Epithelial cell of esophagus (primary cell): Measurements from ENCODE around the gene WWTR1.
A peak's percentile ranks its signal among the peaks of the same experiment; 100 is the strongest.

Source experiments
- DNase-seq: peaks from one replicate; pipeline ENCODE4 v3.0.0; 2010; ENCODE audit warnings: low read depth
- H3K4me3 ChIP-seq: 2 replicates; pipeline ENCODE4 v1.5.1; 2011; ENCODE audit warnings: mild to moderate bottlenecking, low read length, control low read depth
- TF ChIP-seq, protein P1 (sequence below): IDR thresholded peaks from 2 replicates; pipeline ENCODE4 v1.5.1; 2011; ENCODE audit warnings: low read depth, mild to moderate bottlenecking, low read length, control low read depth, inconsistent platforms; ENCODE audit not compliant: insufficient read depth; ENCODE audit errors: missing control alignments

WWTR1 gene

DNA sequence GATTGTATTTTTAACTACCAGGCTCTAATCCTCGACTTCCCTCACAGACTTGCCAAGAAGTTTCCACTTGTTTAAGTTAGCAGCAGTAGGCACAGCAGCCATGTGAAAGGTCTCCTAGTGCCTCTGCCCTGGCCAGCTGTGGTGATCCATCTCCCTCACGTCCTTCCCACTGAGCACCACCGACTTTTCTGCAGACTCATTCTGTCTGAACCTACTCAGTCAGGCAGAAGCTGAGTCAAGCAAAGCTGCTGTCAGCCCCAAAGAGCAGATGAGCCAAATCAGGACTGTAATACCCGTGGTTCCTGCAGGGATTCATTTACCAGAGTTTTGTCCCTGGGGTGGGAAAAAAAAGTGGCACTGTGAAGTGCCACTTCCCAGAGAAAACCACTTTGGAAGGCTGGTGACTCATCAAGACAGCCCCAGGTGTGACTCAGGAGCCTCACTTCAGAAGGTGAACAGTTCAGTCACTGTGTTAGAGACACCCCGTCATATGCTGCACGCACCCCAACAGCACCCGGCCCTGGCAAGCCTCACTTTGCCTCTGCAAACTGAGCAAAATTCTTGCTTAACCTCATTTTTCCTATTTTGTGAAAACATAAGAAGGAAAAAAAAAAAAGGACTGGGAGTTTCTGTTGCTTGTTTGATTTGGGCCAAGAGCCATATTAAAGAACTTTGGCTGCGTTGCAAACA, 76.0 kb downstream of the WWTR1 start:
- DNase-seq: peak; percentile 91
- TF ChIP-seq, protein P1, sequence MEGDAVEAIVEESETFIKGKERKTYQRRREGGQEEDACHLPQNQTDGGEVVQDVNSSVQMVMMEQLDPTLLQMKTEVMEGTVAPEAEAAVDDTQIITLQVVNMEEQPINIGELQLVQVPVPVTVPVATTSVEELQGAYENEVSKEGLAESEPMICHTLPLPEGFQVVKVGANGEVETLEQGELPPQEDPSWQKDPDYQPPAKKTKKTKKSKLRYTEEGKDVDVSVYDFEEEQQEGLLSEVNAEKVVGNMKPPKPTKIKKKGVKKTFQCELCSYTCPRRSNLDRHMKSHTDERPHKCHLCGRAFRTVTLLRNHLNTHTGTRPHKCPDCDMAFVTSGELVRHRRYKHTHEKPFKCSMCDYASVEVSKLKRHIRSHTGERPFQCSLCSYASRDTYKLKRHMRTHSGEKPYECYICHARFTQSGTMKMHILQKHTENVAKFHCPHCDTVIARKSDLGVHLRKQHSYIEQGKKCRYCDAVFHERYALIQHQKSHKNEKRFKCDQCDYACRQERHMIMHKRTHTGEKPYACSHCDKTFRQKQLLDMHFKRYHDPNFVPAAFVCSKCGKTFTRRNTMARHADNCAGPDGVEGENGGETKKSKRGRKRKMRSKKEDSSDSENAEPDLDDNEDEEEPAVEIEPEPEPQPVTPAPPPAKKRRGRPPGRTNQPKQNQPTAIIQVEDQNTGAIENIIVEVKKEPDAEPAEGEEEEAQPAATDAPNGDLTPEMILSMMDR: no peak
- no peak overlapping the region for H3K4me3 ChIP-seq

DNA sequence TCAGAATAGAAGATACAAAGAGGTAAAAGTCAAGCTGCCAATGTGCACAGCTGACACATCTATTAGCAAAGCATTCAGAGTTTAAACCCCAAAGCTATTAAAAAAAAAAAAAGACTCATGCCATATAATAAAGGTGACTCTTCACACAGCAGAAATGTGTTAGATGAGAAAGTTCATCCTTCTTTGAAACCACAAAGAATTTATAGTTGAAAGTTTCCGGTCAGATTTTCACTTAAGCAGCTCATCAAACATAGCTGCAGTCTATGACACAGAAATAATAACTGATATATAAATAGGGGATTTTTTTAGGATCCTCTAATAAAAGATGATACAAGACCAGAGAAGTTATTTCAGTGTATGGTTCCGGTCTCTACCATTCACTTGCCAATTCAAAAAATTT, 76.6 kb downstream of the WWTR1 start:
- H3K4me3 ChIP-seq: no peak overlapping the region
- peak; percentile 17 for DNase-seq
- TF ChIP-seq, protein P1: no peak

DNA sequence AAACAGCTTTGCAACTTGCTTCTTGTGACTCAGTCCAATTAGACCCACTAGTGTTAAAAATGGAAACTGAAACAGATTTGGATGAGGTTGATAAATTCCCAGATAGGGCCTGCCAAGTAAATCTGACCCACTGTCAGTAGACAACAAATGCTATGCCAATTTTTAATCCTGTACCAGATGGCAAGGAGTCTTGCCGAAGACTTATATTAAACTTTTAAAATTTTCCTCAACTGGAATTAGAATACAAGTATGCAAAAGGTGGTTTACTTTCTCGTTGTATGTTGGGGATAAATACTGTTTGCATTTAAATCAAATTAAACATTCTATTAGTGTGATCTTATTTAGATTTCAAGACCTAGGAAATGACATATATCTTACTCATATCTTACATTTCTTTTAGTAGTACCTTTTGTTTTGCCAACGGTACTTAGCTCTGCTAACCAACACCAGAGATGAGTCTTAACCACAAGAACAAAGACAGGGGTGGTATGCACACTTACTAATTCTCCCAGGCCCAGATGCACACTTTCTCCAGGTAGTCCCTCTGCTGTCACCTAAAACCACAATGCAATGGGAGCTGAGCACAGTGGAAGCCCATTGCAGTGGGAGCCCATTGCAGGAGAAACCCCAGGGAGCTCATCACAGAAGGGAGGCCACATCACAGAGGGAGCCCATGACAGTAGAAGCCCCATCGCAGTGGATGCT, 77.8 kb downstream of the WWTR1 start:
- no peak overlapping the region for H3K4me3 ChIP-seq
- DNase-seq: peak; percentile 88
- TF ChIP-seq, protein P1: no peak

DNA sequence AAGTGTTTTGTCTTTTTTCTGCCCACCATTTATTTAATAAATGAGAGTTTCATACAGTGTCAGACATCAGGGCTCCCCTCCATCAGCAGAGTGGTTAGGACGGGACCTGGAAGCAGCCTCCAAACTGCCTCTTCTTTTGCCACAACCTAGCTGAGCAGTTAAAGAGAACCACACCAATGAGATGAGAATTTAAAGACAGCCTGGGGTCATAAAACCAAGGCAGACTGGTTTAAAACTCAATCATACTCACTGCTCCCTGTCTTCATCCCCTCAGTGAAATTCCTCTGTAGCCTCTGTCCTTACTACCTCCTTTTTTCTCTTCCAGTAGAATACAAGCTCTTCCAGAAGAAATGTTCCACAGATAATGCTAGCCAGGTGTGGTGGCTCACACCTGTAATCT, 78.7 kb downstream of the WWTR1 start:
- peak; percentile 26 for DNase-seq
- H3K4me3 ChIP-seq: no peak overlapping the region
- TF ChIP-seq, protein P1: no peak

DNA sequence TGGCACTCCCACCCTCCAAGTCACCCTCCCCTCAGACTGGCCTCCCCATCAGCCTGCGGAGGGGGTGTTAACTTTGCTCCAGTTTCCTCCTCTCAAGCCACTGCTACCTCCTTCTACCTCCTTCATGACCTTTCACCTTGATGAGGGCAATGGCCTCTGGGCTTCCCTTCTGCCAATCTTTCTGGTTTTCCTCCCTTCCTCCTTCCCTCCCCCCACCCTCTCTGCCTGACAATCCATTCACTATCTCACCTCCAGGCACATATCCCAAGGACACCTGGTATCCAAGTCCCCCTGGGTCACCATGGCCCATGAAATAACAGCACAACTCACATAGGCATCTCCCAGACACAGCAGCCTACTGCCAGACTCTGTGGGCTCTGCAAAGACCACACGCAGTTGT, 80.0 kb downstream of the WWTR1 start:
- H3K4me3 ChIP-seq: no peak overlapping the region
- no peak for DNase-seq
- TF ChIP-seq, protein P1: no peak

DNA sequence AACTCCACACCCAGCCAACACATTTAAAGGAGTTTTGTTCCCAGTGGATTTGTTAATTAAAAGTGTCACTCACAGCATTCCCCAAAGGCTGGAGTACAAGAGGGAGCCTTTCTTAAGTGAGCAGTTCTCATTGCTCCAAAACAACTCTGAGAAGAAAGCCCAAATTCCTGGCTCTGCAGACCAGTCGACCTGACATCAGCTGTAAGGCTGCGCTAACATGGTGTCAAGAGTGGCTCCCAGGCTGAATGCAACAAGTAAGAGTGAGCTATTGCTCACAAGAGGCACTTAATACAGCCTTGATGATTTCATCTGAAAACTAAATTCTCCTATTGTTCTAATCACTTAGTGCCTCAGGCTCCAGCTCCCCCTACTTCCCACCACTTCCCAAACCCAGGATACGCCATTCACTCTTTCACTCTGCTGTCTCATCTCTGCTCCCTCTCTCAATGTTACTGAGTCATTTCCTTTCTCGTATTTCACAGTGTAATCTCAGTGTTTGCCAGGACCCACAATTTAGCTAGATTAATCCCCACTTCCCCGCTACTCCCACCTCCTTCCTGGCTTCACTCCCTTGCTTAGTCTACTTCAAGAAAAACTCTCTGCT, 81.8 kb downstream of the WWTR1 start:
- DNase-seq: peak; percentile 98
- no peak overlapping the region for H3K4me3 ChIP-seq
- TF ChIP-seq, protein P1: no peak
